Karpas-422 (cell line): ENCODE results near the gene GBP2. TPM values are rescaled to one million over a fixed set of nuclear protein-coding genes. Genes with fewer than 3 reads are reported as not detected.

Source experiments
- DNase-seq: peaks from one replicate; pipeline ENCODE4 v3.0.0-alpha.2; 2015
- H2AFZ ChIP-seq: fragments of 200-600 bp; sonication (generic); 2 replicates; pipeline ENCODE4 v1.6.1; 2014; ENCODE audit warnings: antibody characterized with exemption, low read length, mixed read lengths
- H3K27ac ChIP-seq: fragments of 200-600 bp; sonication (generic); 2 replicates; pipeline ENCODE4 v1.5.1; 2014; ENCODE audit warnings: mild to moderate bottlenecking, low read length, moderate library complexity
- H3K27me3 ChIP-seq: fragments of 200-600 bp; sonication (generic); 2 replicates; pipeline ENCODE4 v1.6.1; 2014; ENCODE audit warnings: low read length, mixed read lengths
- H3K36me3 ChIP-seq: fragments of 200-600 bp; sonication (generic); 2 replicates; pipeline ENCODE4 v1.6.1; 2014; ENCODE audit warnings: low read length, mixed read lengths; ENCODE audit not compliant: insufficient read depth
- H3K4me1 ChIP-seq: fragments of 200-600 bp; sonication (generic); 2 replicates; pipeline ENCODE4 v1.6.1; 2014; ENCODE audit warnings: mild to moderate bottlenecking, low read length, mixed read lengths
- H3K4me2 ChIP-seq: fragments of 200-600 bp; sonication (generic); 2 replicates; pipeline ENCODE4 v1.6.1; 2014; ENCODE audit warnings: low read length, low read depth, mild to moderate bottlenecking; ENCODE audit not compliant: poor library complexity, severe bottlenecking
- H3K4me3 ChIP-seq: fragments of 200-600 bp; sonication (generic); 2 replicates; pipeline ENCODE4 v1.5.1; 2014; ENCODE audit warnings: mild to moderate bottlenecking, antibody characterized with exemption, low read length, mixed read lengths
- H3K79me2 ChIP-seq: fragments of 200-600 bp; sonication (generic); 2 replicates; pipeline ENCODE4 v1.6.1; 2014; ENCODE audit warnings: mild to moderate bottlenecking, low read length, mixed read lengths
- H3K9ac ChIP-seq: fragments of 200-600 bp; sonication (generic); 2 replicates; pipeline ENCODE4 v1.6.0; 2014; ENCODE audit warnings: low read length
- H3K9me2 ChIP-seq: fragments of 200-600 bp; sonication (generic), shearing (Covaris generic); replicated peaks from 2 replicates; pipeline ENCODE4 v1.6.0; 2014; ENCODE audit warnings: mild to moderate bottlenecking, low read length, moderate library complexity; ENCODE audit not compliant: insufficient read depth
- H3K9me3 ChIP-seq: fragments of 300-700, 200-600 bp; sonication (generic); 2 replicates; pipeline ENCODE4 v1.6.1; 2014; ENCODE audit warnings: low read length, mixed read lengths
- H4K20me1 ChIP-seq: fragments of 200-600 bp; sonication (generic); 2 replicates; pipeline ENCODE4 v1.6.1; 2014; ENCODE audit warnings: mild to moderate bottlenecking, antibody characterized with exemption, low read length, low read depth; ENCODE audit not compliant: insufficient read depth
- total RNA-seq: library from RNA; depleted of rRNA; stranded (reverse); fragments of >200 nt; shearing (Covaris generic); gene quantifications from 2 replicates; pipeline ENCODE4 v1.2.3, GENCODE V29; 2014; ENCODE audit warnings: low replicate concordance

GBP2 gene
- total RNA-seq, 1 experiment from 2014 or later: not detected

- Histone ChIP-seq H3K4me3 (no peak overlapping the region), H3K79me2 (no peaks in the 10 kb centered on the region), H3K9ac (no peak overlapping the region), H3K9me2 (no peaks in the 10 kb centered on the region), H3K27ac (no peak overlapping the region), H3K4me2 (no peak overlapping the region), H3K36me3 (no peaks in the 10 kb centered on the region), H2AFZ (no peak overlapping the region), H4K20me1 (no peaks in the 10 kb centered on the region), H3K4me1 (no peaks in the 10 kb centered on the region), H3K27me3 (no peaks in the 10 kb centered on the region), H3K9me3 (no peaks in the 10 kb centered on the region)
- DNase-seq: no peak
Measured at GRCh38 chr1:89112871-89113613, 12.9 kb downstream of the GBP2 start.

GRCh38 chr1:89104687-89105086, 21.2 kb downstream of the GBP2 start:
- Histone ChIP-seq H3K36me3 (no peaks in the 10 kb centered on the region), H3K9me3 (no peaks in the 10 kb centered on the region), H3K4me3 (no peak overlapping the region), H4K20me1 (no peaks in the 10 kb centered on the region), H3K27me3 (no peaks in the 10 kb centered on the region), H3K9ac (no peak overlapping the region), H2AFZ (no peak overlapping the region), H3K9me2 (no peaks in the 10 kb centered on the region), H3K4me2 (no peak overlapping the region), H3K79me2 (no peaks in the 10 kb centered on the region), H3K27ac (no peak overlapping the region), H3K4me1 (no peaks in the 10 kb centered on the region)
- DNase-seq: no peak

DNA sequence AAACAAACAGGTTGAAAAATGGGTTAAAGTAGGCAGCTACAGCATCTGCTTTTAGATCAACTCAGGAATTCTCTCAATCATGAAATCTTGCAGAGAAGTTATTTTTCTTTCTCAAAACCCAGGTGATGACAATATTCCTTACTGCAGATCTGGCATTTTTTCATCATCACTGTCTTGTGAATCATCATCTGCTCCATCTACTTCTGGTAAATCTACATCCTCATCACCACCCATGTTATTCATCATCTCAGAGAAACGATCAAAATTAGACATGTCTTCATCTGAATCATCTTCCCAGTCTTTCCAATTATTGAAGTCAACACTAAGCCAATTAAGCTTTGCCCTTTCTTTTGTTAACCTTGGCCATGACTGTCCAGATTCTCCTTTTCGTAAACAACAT, 21.8 kb downstream of the GBP2 start:
- no peak overlapping the region for H3K4me2 ChIP-seq
- no peak overlapping the region for H3K4me3 ChIP-seq
- H3K36me3 ChIP-seq: no peaks in the 10 kb centered on the region
- DNase-seq: no peak
- no peak overlapping the region for H3K27ac ChIP-seq
- no peaks in the 10 kb centered on the region for H3K9me2 ChIP-seq
- no peaks in the 10 kb centered on the region for H4K20me1 ChIP-seq
- H2AFZ ChIP-seq: no peak overlapping the region
- no peaks in the 10 kb centered on the region for H3K27me3 ChIP-seq
- no peaks in the 10 kb centered on the region for H3K79me2 ChIP-seq
- H3K4me1 ChIP-seq: no peaks in the 10 kb centered on the region
- H3K9ac ChIP-seq: no peak overlapping the region
- H3K9me3 ChIP-seq: no peaks in the 10 kb centered on the region

DNA sequence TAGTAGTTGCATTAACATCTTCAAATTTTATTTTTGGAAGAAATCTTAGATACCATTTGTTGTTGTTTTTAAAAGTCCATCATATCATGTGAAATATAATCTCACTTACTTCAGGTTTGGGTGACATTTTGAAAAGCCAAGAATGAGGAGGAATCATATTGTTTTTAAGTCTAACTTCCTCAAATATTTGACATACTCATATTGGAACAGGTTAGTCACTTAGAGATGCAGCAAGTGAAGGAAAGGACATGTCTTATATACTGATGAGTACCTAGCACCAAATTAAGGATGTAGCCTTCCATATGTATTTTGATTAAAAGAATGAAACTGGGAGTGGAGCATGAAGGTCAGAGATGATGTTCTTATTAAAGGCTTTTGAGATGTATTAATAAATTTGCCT, 23.9 kb downstream of the GBP2 start:
- Histone ChIP-seq H3K27me3 (no peaks in the 10 kb centered on the region), H3K27ac (no peak overlapping the region), H3K79me2 (no peaks in the 10 kb centered on the region), H3K36me3 (no peaks in the 10 kb centered on the region), H3K4me2 (no peak overlapping the region), H3K9me2 (no peaks in the 10 kb centered on the region), H3K9ac (no peak overlapping the region), H3K4me1 (no peaks in the 10 kb centered on the region), H2AFZ (no peak overlapping the region), H3K4me3 (no peak overlapping the region), H3K9me3 (no peaks in the 10 kb centered on the region), H4K20me1 (no peaks in the 10 kb centered on the region)
- DNase-seq: no peak

DNA sequence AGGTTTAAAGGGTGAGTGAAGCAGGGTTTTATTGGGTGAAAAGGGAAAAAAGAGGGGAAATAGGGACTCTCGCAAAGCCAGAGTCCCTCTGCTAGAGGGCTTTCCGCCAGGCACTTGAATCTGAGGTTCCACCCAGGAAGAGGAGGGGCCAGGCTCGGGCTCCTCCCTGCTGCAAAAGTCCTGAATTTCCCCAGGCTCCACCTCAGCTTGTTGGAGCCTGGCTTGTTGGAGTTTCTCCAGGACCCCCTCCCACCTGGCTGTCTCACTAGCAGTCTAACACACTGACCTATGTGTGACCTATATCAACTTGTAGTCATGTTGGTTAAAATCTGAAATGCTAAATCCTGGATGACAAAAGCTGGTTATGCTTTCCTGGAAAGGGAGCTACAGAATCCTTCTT, 25.5 kb downstream of the GBP2 start:
- Histone ChIP-seq H3K9me3 (no peaks in the 10 kb centered on the region), H3K4me3 (no peak overlapping the region), H3K79me2 (no peaks in the 10 kb centered on the region), H3K9me2 (no peaks in the 10 kb centered on the region), H4K20me1 (no peaks in the 10 kb centered on the region), H3K4me1 (no peaks in the 10 kb centered on the region), H3K27me3 (no peaks in the 10 kb centered on the region), H3K27ac (no peak overlapping the region), H3K9ac (no peak overlapping the region), H2AFZ (no peak overlapping the region), H3K4me2 (no peak overlapping the region), H3K36me3 (no peaks in the 10 kb centered on the region)
- no peak for DNase-seq

DNA sequence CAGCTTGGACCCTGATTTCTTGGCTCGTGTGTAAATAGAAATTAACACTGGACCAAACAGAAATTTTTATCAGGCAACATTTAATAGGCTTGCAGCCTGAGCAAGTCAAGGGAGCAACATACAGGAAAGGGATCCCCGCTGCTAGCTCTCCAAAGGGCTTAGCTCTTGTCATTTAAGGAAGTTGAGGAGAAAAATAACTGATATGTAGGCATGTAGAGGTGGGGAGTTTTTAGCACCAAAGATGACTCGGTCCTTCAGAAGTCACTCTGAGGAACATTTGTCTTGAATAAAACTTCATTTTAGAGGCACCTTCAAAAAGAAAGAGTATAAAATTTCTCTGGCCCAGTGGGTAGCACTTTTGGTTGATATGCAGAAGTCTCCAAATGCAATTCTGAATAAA, 27.1 kb downstream of the GBP2 start:
- Histone ChIP-seq H4K20me1 (no peaks in the 10 kb centered on the region), H3K36me3 (no peaks in the 10 kb centered on the region), H2AFZ (no peak overlapping the region), H3K27me3 (no peaks in the 10 kb centered on the region), H3K27ac (no peak overlapping the region), H3K79me2 (no peaks in the 10 kb centered on the region), H3K9ac (no peak overlapping the region), H3K9me2 (no peaks in the 10 kb centered on the region), H3K4me1 (no peaks in the 10 kb centered on the region), H3K4me3 (no peak overlapping the region), H3K4me2 (no peak overlapping the region), H3K9me3 (no peaks in the 10 kb centered on the region)
- no peak for DNase-seq

DNA sequence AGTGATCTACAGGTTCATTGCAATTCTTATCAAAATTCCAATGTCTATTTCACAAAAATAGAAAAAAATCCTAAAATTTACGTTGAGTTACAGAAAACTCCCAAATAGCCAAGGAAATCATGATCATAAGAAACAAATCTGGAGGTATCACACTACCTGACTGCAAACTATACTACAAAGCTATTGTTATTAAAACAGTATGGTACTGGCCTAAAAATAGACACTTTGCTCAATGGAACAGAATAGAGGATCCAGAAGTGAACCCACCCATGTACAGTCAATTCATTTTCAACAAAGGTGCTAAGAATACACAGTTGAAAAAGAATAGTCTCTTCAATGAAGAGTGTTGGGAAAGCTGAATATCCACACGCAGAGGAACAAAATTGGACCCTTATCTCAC, 30.2 kb downstream of the GBP2 start:
- no peaks in the 10 kb centered on the region for H4K20me1 ChIP-seq
- no peaks in the 10 kb centered on the region for H3K79me2 ChIP-seq
- H3K4me1 ChIP-seq: no peaks in the 10 kb centered on the region
- no peak overlapping the region for H3K4me3 ChIP-seq
- no peak overlapping the region for H2AFZ ChIP-seq
- H3K27me3 ChIP-seq: no peaks in the 10 kb centered on the region
- H3K9me2 ChIP-seq: no peaks in the 10 kb centered on the region
- no peaks in the 10 kb centered on the region for H3K9me3 ChIP-seq
- H3K36me3 ChIP-seq: no peaks in the 10 kb centered on the region
- H3K4me2 ChIP-seq: no peak overlapping the region
- no peak overlapping the region for H3K9ac ChIP-seq
- no peak for DNase-seq
- no peak overlapping the region for H3K27ac ChIP-seq

- Histone ChIP-seq H3K9ac (no peak overlapping the region), H3K9me3 (no peaks in the 10 kb centered on the region), H3K27ac (no peak overlapping the region), H3K4me2 (no peak overlapping the region), H3K36me3 (no peaks in the 10 kb centered on the region), H2AFZ (no peak overlapping the region), H3K79me2 (no peaks in the 10 kb centered on the region), H4K20me1 (no peaks in the 10 kb centered on the region), H3K27me3 (no peaks in the 10 kb centered on the region), H3K9me2 (no peaks in the 10 kb centered on the region), H3K4me1 (no peaks in the 10 kb centered on the region), H3K4me3 (no peak overlapping the region)
- DNase-seq: no peak
Measured at GRCh38 chr1:89089962-89090361, 36.0 kb downstream of the GBP2 start.
